WTC11 (cell line): ENCODE results near the gene SAT1. TPM values are rescaled to one million over a fixed set of nuclear protein-coding genes. Genes with fewer than 3 reads are reported as not detected.

ENCODE experiments used
- ATAC-seq: fragments of 200-7000 bp; cut with Tn5 transposase; 2 replicates; pipeline ENCODE4 v1.10.0; 2021; ENCODE audit warnings: mild to moderate bottlenecking, moderate library complexity
- CTCF ChIA-PET: fragments of 300-600 bp; sonication (Branson Sonifier 250); formaldehyde crosslinking; loops from one replicate; lab custom pipeline; 2021; ENCODE audit warnings: antibody characterized with exemption; lab: Charles Lee
- POLR2A ChIA-PET: fragments of 350-600 bp; sonication (Branson Sonifier 250); formaldehyde crosslinking; loops from one replicate; lab custom pipeline; 2021; ENCODE audit warnings: antibody characterized with exemption; lab: Charles Lee
- DNase-seq: peaks from one replicate; pipeline ENCODE4 v3.0.0; 2021; ENCODE audit warnings: low spot score
- H3K27ac Mint-ChIP-seq: 2 replicates; pipeline ENCODE4 v1.8.0; 2021; ENCODE audit warnings: mixed read lengths
- H3K27me3 Mint-ChIP-seq: 2 replicates; pipeline ENCODE4 v1.8.0; 2021; ENCODE audit warnings: low read depth, mild to moderate bottlenecking, moderate library complexity, mixed read lengths
- H3K36me3 Mint-ChIP-seq: 2 replicates; pipeline ENCODE4 v1.8.0; 2021; ENCODE audit warnings: mixed read lengths
- H3K4me1 Mint-ChIP-seq: 2 replicates; pipeline ENCODE4 v1.8.0; 2022; ENCODE audit warnings: mixed read lengths
- H3K4me3 Mint-ChIP-seq: 2 replicates; pipeline ENCODE4 v1.8.0; 2021; ENCODE audit warnings: mild to moderate bottlenecking, moderate library complexity, mixed read lengths
- H3K9me3 Mint-ChIP-seq: 2 replicates; pipeline ENCODE4 v1.8.0; 2021; ENCODE audit warnings: mixed read lengths
- CBFB ChIP-seq: sonication (generic); formaldehyde crosslinking; IDR thresholded peaks from 2 replicates; pipeline ENCODE4 v1.8.1; 2022; ENCODE audit warnings: mild to moderate bottlenecking, low read depth, missing genetic modification reagents
- CREM ChIP-seq: sonication (generic); formaldehyde crosslinking; IDR thresholded peaks from 2 replicates; pipeline ENCODE4 v1.8.1; 2022; ENCODE audit warnings: mild to moderate bottlenecking, missing genetic modification reagents, moderate library complexity
- EMX1 ChIP-seq: fragments of 250-450 bp; sonication (Bioruptor Pico); IDR thresholded peaks from 2 replicates; pipeline ENCODE4 v1.8.0; 2021; ENCODE audit warnings: mild to moderate bottlenecking
- MYBL2 ChIP-seq: sonication (generic); formaldehyde crosslinking; IDR thresholded peaks from 2 replicates; pipeline ENCODE4 v1.8.1; 2023; ENCODE audit warnings: mild to moderate bottlenecking, moderate library complexity, missing genetic modification reagents
- NFATC4 ChIP-seq: fragments of 250-450 bp; sonication (Bioruptor Pico); IDR thresholded peaks from 2 replicates; pipeline ENCODE4 v1.9.0; 2021; ENCODE audit warnings: mild to moderate bottlenecking
- TCF7 ChIP-seq: sonication (generic); formaldehyde crosslinking; IDR thresholded peaks from 2 replicates; pipeline ENCODE4 v1.8.0; 2022; ENCODE audit warnings: mild to moderate bottlenecking, low read depth, missing genetic modification reagents, moderate library complexity
- USF1 ChIP-seq: sonication (generic); formaldehyde crosslinking; IDR thresholded peaks from 2 replicates; pipeline ENCODE4 v1.8.0; 2022; ENCODE audit warnings: mild to moderate bottlenecking, missing genetic modification reagents
- ZNF138 ChIP-seq: sonication (generic); formaldehyde crosslinking; conservative IDR thresholded peaks from 2 replicates; pipeline ENCODE4 v1.8.1; 2022; ENCODE audit warnings: mild to moderate bottlenecking, moderate library complexity, missing genetic modification reagents
- ZNF416 ChIP-seq: fragments of 250-450 bp; sonication (Bioruptor Pico); IDR thresholded peaks from 2 replicates; pipeline ENCODE4 v1.9.0; 2021; ENCODE audit warnings: mild to moderate bottlenecking, inconsistent platforms
- ZNF512 ChIP-seq: sonication (generic); formaldehyde crosslinking; IDR thresholded peaks from 2 replicates; pipeline ENCODE4 v1.8.1; 2022; ENCODE audit warnings: missing genetic modification reagents, borderline replicate concordance
- total RNA-seq: library from RNA; stranded (reverse); gene quantifications from 3 replicates; pipeline ENCODE4 v1.2.3, GENCODE V29; 2021
- TF ChIP-seq, protein P1 (sequence below): sonication (generic); formaldehyde crosslinking; IDR thresholded peaks from 2 replicates; pipeline ENCODE4 v1.8.0; 2022; ENCODE audit warnings: missing genetic modification reagents
- TF ChIP-seq, protein P2 (sequence below): fragments of 250-450 bp; sonication (Bioruptor Pico); conservative IDR thresholded peaks from 2 replicates; pipeline ENCODE4 v1.9.0; 2021; ENCODE audit warnings: mild to moderate bottlenecking
- TF ChIP-seq, protein P3 (sequence below): sonication (generic); formaldehyde crosslinking; IDR thresholded peaks from 2 replicates; pipeline ENCODE4 v1.8.0; 2022; ENCODE audit warnings: mild to moderate bottlenecking, missing genetic modification reagents
- TF ChIP-seq, protein P4 (sequence below): sonication (generic); formaldehyde crosslinking; IDR thresholded peaks from 2 replicates; pipeline ENCODE4 v1.8.1; 2023; ENCODE audit warnings: mild to moderate bottlenecking, missing genetic modification reagents
- TF ChIP-seq, protein P5 (sequence below): sonication (generic); formaldehyde crosslinking; IDR thresholded peaks from 2 replicates; pipeline ENCODE4 v1.8.0; 2022; ENCODE audit warnings: mild to moderate bottlenecking, missing genetic modification reagents

SAT1 gene
- total RNA-seq, 1 experiment from 2014 or later: 70.7 TPM

GRCh38 chrX:23811108-23811651 is 28.2 kb downstream of the SAT1 start:
- H3K27me3 Mint-ChIP-seq: no peaks in the 10 kb centered on the region
- TF ChIP-seq NFATC4 (no peak), EMX1 (CRISPR knock-in tag) (no peak), CBFB (CRISPR knock-in tag) (no peak), MYBL2 (CRISPR knock-in tag) (no peak), ZNF138 (CRISPR knock-in tag) (no peak), USF1 (CRISPR knock-in tag) (no peak), ZNF512 (no peak), ZNF416 (CRISPR knock-in tag) (no peak), CREM (no peak), TCF7 (no peak)
- TF ChIP-seq, protein P1, sequence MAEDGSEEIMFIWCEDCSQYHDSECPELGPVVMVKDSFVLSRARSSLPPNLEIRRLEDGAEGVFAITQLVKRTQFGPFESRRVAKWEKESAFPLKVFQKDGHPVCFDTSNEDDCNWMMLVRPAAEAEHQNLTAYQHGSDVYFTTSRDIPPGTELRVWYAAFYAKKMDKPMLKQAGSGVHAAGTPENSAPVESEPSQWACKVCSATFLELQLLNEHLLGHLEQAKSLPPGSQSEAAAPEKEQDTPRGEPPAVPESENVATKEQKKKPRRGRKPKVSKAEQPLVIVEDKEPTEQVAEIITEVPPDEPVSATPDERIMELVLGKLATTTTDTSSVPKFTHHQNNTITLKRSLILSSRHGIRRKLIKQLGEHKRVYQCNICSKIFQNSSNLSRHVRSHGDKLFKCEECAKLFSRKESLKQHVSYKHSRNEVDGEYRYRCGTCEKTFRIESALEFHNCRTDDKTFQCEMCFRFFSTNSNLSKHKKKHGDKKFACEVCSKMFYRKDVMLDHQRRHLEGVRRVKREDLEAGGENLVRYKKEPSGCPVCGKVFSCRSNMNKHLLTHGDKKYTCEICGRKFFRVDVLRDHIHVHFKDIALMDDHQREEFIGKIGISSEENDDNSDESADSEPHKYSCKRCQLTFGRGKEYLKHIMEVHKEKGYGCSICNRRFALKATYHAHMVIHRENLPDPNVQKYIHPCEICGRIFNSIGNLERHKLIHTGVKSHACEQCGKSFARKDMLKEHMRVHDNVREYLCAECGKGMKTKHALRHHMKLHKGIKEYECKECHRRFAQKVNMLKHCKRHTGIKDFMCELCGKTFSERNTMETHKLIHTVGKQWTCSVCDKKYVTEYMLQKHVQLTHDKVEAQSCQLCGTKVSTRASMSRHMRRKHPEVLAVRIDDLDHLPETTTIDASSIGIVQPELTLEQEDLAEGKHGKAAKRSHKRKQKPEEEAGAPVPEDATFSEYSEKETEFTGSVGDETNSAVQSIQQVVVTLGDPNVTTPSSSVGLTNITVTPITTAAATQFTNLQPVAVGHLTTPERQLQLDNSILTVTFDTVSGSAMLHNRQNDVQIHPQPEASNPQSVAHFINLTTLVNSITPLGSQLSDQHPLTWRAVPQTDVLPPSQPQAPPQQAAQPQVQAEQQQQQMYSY (CRISPR knock-in tag): no peak
- TF ChIP-seq, protein P2, sequence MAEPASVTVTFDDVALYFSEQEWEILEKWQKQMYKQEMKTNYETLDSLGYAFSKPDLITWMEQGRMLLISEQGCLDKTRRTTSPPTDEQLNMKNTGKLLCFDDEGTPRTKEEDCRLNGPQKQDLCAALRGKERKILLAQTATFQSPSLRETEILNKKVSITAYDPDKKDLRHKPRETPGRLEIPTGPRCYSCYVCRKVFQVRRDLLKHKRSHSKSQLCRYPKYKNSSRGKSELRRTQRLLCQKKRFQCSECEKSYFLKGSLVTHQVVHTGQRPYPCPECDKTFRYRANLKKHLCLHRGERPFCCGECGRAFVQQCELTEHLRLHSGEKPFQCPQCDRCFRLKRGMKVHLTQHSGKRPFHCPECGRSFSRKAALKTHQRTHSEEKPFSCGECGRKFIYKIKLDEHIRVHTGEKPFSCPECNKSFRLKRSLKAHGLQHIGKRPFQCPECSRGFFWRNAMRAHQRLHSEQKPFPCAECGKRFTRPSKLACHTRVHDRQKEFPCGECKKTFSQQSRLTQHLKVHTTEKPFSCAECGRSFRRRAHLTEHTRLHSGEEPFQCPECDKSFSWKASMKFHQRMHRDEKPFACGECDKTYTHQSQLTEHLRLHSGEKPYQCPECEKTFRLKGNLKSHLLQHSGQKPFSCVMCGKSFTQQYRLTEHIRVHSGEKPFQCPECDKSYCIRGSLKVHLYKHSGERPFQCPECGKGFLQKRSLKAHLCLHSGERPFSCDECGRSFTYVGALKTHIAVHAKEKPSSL (CRISPR knock-in tag): no peak
- TF ChIP-seq, protein P3, sequence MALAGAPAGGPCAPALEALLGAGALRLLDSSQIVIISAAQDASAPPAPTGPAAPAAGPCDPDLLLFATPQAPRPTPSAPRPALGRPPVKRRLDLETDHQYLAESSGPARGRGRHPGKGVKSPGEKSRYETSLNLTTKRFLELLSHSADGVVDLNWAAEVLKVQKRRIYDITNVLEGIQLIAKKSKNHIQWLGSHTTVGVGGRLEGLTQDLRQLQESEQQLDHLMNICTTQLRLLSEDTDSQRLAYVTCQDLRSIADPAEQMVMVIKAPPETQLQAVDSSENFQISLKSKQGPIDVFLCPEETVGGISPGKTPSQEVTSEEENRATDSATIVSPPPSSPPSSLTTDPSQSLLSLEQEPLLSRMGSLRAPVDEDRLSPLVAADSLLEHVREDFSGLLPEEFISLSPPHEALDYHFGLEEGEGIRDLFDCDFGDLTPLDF (CRISPR knock-in tag): no peak
- TF ChIP-seq, protein P4, sequence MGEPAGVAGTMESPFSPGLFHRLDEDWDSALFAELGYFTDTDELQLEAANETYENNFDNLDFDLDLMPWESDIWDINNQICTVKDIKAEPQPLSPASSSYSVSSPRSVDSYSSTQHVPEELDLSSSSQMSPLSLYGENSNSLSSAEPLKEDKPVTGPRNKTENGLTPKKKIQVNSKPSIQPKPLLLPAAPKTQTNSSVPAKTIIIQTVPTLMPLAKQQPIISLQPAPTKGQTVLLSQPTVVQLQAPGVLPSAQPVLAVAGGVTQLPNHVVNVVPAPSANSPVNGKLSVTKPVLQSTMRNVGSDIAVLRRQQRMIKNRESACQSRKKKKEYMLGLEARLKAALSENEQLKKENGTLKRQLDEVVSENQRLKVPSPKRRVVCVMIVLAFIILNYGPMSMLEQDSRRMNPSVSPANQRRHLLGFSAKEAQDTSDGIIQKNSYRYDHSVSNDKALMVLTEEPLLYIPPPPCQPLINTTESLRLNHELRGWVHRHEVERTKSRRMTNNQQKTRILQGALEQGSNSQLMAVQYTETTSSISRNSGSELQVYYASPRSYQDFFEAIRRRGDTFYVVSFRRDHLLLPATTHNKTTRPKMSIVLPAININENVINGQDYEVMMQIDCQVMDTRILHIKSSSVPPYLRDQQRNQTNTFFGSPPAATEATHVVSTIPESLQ: no peak
- TF ChIP-seq, protein P5, sequence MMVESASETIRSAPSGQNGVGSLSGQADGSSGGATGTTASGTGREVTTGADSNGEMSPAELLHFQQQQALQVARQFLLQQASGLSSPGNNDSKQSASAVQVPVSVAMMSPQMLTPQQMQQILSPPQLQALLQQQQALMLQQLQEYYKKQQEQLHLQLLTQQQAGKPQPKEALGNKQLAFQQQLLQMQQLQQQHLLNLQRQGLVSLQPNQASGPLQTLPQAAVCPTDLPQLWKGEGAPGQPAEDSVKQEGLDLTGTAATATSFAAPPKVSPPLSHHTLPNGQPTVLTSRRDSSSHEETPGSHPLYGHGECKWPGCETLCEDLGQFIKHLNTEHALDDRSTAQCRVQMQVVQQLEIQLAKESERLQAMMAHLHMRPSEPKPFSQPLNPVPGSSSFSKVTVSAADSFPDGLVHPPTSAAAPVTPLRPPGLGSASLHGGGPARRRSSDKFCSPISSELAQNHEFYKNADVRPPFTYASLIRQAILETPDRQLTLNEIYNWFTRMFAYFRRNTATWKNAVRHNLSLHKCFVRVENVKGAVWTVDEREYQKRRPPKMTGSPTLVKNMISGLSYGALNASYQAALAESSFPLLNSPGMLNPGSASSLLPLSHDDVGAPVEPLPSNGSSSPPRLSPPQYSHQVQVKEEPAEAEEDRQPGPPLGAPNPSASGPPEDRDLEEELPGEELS (CRISPR knock-in tag): no peak
- TF ChIP-seq, all 79 proteins: peak for 0
- H3K4me3 Mint-ChIP-seq: no peak overlapping the region
- H3K9me3 Mint-ChIP-seq: no peaks in the 10 kb centered on the region
- no peak for ATAC-seq
- DNase-seq: no peak
- H3K36me3 Mint-ChIP-seq: no peaks in the 10 kb centered on the region
- ChIA-PET POLR2A (no interaction called here), CTCF (no interaction called here)
- peaks cover 18% of the 10 kb centered on the region for H3K4me1 Mint-ChIP-seq
- no peak overlapping the region for H3K27ac Mint-ChIP-seq
